NCI-H128 (cell line): ENCODE measurements around the gene HSFX3.
"Not testable (repeated sequence)": the region's sequence is repeated elsewhere in the genome, so short reads cannot be mapped to it uniquely, and the experiment has no call there.

Source experiments
- DNase-seq: peaks from one replicate; lab custom pipeline; 2025; ENCODE audit not compliant: unreplicated experiment; lab: John Stamatoyannopoulos, UW

The HSFX3 gene

GRCh38 chrX:149549701-149550100 is at the start of gene HSFX3:
Gene HSFX3 (minus strand): TSS chrX:149549924. CDS start chrX:149549852, 72 bp downstream.
- not testable (repeated sequence) for DNase-seq

GRCh38 chrX:149598603-149599002 is 48.9 kb upstream of the HSFX3 start:
- DNase-seq, result not testable (repeated sequence)

- not testable (repeated sequence) for DNase-seq
Observed at GRCh38 chrX:149595943-149596342, 46.2 kb upstream of the HSFX3 start.

- not testable (repeated sequence) for DNase-seq
Observed at GRCh38 chrX:149595214-149595613, 45.5 kb upstream of the HSFX3 start, which contains the start of gene HSFX2. Gene HSFX2 (minus strand): TSS chrX:149595314. CDS start chrX:149594700, 614 bp downstream.

GRCh38 chrX:149590993-149591392 is 41.3 kb upstream of the HSFX3 start:
- not testable (repeated sequence) for DNase-seq

GRCh38 chrX:149587359-149587758 is 37.6 kb upstream of the HSFX3 start, which contains the start of gene MAGEA9B:
Gene MAGEA9B (minus strand): TSS chrX:149587459. CDS start chrX:149583179, 4,280 bp downstream.
- not testable (repeated sequence) for DNase-seq

GRCh38 chrX:149585631-149586030 is 35.9 kb upstream of the HSFX3 start:
- DNase-seq, result not testable (repeated sequence)

GRCh38 chrX:149573456-149573855 is 23.7 kb upstream of the HSFX3 start:
- not testable (repeated sequence) for DNase-seq

GRCh38 chrX:149572743-149573142 is 23.0 kb upstream of the HSFX3 start:
- no peak for DNase-seq

- DNase-seq, result no peak
Observed at GRCh38 chrX:149571770-149572169, 22.0 kb upstream of the HSFX3 start.

GRCh38 chrX:149570668-149571067 is 20.9 kb upstream of the HSFX3 start:
- DNase-seq, result no peak

- no peak for DNase-seq
Observed at GRCh38 chrX:149569770-149570169, 20.0 kb upstream of the HSFX3 start.

- DNase-seq, result no peak
Observed at GRCh38 chrX:149568701-149569296, 19.1 kb upstream of the HSFX3 start.

GRCh38 chrX:149567621-149568417 is 18.1 kb upstream of the HSFX3 start:
- no peak for DNase-seq

GRCh38 chrX:149563359-149563758 is 13.6 kb upstream of the HSFX3 start:
- no peak for DNase-seq

- DNase-seq, result not testable (repeated sequence)
Observed at GRCh38 chrX:149555251-149555650, 5.5 kb upstream of the HSFX3 start.

- not testable (repeated sequence) for DNase-seq
Observed at GRCh38 chrX:149551939-149552248, 2.2 kb upstream of the HSFX3 start.

GRCh38 chrX:149551245-149551938 is 1.7 kb upstream of the HSFX3 start:
- not testable (repeated sequence) for DNase-seq

- DNase-seq, result not testable (repeated sequence)
Observed at GRCh38 chrX:149550454-149550853, 730 bp upstream of the HSFX3 start.

- not testable (repeated sequence) for DNase-seq
Observed at GRCh38 chrX:149547782-149548181, 1.9 kb downstream of the HSFX3 start.

GRCh38 chrX:149546962-149547361 is 2.8 kb downstream of the HSFX3 start:
- not testable (repeated sequence) for DNase-seq
